ENCODE measurements around the gene ZNF622.
A peak's percentile ranks its signal among the peaks of the same experiment; 100 is the strongest.

ZNF622 gene, protein sequence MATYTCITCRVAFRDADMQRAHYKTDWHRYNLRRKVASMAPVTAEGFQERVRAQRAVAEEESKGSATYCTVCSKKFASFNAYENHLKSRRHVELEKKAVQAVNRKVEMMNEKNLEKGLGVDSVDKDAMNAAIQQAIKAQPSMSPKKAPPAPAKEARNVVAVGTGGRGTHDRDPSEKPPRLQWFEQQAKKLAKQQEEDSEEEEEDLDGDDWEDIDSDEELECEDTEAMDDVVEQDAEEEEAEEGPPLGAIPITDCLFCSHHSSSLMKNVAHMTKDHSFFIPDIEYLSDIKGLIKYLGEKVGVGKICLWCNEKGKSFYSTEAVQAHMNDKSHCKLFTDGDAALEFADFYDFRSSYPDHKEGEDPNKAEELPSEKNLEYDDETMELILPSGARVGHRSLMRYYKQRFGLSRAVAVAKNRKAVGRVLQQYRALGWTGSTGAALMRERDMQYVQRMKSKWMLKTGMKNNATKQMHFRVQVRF

DNA sequence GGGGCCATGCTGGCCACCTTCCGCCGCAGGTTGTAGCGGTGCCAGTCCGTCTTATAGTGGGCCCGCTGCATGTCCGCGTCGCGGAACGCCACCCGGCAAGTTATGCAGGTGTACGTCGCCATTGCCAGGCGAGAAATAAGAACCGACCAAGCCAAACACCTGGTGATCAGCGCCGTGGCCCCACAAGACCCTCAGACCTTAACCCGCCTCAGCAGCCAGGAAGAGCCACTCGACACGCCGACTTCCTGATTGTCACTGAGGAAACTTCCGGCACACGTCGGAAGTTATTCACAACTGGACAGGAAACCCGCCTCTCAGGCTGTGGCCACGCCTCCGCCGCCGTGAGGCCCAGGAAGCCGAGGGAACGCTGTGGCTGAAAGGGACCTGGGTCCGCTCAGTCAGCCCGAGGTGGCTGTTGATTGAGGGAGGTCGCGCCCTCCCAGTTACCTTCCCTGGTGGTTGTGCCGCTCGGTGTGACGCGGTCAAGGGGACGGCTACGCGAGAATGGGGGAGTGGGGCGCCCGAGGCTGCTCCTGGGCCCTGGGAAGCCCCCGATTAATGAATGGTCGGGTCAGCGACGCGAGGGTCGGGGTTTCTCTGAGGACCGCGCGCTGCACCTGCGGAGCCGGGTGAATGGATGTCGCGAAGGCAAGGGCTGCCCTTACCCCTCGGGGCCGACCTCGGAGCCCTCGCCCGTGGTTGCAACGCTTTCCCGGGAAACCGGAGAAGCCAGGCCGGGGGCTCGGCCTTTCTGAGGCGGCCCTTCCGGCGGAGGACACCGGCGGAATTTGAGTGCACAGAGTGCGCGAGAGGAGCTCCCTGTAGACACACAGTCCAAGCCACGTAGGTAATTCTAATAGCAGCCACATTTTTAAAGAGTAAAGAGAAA, at the start of gene ZNF622:
Gene ZNF622 (minus strand): TSS at position 257 of the 889 bp plus-strand sequence. CDS start 135 bp downstream, at position 122.
- peak; percentile 81 for DNase-seq

GRCh38 chr5:16510098-16510497, 44.5 kb upstream of the ZNF622 start:
- no peak for DNase-seq

GRCh38 chr5:16508730-16509531, 43.3 kb upstream of the ZNF622 start:
- DNase-seq, result no peak

- no peak for DNase-seq
Observed at GRCh38 chr5:16507716-16508115, 42.1 kb upstream of the ZNF622 start.

DNA sequence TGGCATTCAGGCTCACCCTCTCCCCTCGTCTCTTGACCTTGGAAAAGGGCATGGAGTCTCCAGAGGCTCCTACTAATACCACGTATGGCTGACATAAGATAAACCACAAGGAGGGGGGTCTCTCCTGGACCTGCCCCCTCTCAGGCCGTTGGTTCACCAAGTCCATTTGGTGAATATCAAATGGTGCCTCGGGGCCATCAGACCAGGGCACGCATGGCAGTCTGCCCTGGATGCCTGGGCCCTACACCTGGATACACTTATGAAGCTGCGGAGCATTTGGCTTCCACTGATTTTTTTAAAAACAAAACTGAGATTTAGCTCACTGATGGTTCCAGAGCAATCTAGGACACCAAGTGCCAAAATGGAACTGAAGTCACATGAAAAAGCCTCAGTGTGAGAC, 40.3 kb upstream of the ZNF622 start:
- no peak for DNase-seq

DNA sequence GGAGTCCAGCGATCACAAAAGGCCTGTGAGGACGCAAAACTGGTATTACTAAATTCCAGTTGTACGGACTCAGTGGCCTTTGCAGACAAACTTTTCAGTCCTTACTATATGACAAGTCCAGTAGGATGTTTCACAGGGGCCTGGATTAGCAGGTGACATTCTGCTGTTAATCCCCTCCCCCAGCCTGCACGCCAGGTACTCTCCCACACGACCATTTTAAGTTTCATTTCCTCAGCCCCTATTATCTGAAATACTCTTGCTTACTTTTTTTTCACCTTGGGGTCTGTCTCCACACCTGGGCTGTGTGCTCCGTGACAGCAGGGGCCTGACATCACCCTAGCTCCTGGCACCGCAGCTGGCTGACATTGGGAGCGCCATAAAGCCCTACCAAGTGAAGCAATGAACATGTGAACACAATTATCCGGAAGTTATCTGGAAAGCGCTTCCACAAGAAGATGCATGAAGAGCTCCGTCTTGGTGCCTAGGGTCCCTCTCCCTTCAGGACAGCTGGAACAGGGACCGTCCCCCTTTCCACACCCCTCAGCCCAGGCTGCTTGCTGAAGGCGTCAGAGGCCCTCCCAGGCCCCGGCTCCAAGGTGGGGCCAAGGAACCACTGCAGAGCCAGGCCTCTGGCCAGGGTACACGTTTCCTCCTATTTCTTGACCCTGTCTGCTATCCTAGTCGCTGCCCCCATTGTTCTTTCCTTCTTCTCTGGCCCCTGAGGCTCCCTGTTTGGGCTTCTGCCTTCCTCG, 39.7 kb upstream of the ZNF622 start:
- no peak for DNase-seq

GRCh38 chr5:16504571-16504970, 39.0 kb upstream of the ZNF622 start:
- DNase-seq, result no peak

DNA sequence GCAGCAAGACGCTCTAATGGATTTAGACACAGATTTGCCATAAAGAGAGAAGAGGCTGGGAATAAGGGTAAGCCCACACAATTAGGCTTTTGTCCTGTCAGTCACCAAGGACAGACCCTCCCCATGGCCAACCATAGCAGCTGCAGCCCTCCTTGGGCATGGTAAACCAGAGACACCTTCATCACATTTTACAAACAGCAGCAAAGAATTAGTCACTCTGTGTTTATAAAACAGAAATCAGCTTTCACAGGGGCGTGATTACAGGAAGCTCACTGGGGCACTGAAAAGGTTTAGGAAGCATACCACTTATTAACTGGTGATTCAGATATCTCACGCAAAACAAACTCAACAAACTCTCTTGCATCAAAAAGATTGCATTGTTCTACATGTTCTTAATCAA, 37.3 kb upstream of the ZNF622 start:
- DNase-seq, result no peak

- no peak for DNase-seq
Observed at GRCh38 chr5:16500024-16500423, 34.4 kb upstream of the ZNF622 start.

GRCh38 chr5:16497546-16497945, 31.9 kb upstream of the ZNF622 start:
- DNase-seq, result no peak

DNA sequence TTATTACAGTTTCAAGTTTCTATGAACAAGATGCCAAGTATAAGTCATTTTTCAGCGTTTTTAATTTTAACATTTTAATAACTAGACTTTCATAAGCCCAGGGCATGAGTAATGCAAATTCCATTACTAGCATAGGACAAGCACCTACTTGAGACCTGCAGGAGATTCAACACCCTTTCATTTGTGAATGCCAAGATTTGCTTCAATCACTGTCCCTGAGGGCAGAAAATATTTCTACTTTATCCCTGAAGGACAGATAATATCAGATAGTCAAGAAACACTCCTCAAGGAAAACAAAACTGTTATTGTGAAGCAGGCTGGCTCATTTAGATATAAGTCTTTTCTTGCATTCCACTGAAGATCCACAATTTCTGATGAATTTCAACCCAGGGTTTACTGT, 27.7 kb upstream of the ZNF622 start:
- no peak for DNase-seq

GRCh38 chr5:16492398-16493140, 27.0 kb upstream of the ZNF622 start:
- no peak for DNase-seq

- no peak for DNase-seq
Observed at GRCh38 chr5:16490911-16491310, 25.3 kb upstream of the ZNF622 start.

GRCh38 chr5:16489322-16489791, 23.8 kb upstream of the ZNF622 start:
- DNase-seq, result no peak

DNA sequence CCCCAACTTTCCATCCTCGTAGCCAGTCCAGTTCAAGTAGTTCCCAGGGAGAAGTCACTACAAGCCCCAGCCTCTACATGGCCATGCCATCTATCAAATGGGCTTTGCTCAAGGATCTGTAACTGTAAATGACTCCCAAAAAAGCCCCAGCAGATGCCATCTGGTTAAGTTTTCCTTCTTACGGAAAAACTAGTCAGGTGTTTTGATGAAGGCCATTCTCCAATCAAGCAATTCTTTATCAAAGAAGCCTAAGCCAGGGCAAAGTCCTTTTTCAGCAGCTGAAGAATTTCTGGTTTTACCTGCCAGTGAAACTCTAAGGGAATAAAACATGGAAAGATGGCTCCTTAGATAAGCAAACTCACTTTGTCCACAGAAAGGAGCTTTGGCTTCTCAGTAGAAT, 21.9 kb upstream of the ZNF622 start:
- no peak for DNase-seq

GRCh38 chr5:16486711-16487111, 21.1 kb upstream of the ZNF622 start:
- DNase-seq, result no peak

DNA sequence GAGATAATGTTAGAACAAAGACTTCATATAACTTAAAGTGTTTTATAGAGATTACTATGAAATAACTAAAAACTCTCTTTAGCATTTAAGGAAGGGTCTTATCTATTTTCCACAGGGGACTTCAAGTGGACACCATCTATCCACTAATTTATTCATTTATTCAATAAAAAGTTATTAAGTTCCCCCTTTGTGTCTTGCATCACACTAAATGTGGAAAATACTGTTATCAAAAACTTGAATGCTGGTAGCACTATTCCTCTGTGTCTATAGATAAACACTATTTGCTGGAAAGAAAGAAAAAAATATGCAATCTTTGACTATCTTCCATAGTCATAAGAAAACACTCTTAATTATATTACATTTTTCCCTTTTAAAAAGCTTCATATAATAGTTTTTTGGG, 20.1 kb upstream of the ZNF622 start:
- no peak for DNase-seq

DNA sequence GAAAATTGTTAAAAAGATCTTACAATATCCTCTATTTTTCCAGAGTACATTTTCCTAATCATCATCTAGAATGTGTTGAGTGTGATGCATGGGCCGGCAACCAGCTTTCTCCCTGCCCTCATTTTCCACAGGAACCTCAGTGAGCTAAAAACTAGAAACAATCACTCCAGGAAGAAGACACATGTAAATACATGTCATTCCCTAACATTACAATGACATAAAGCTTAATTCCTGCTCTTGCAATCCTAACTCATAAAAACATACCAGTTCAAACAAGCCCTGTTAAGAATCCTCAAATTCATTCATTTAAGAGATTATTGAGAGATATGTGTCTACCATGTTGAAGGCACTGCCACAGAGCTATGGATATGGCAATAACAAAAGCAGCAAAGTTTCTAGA, 18.5 kb upstream of the ZNF622 start:
- no peak for DNase-seq

- DNase-seq, result no peak
Observed at GRCh38 chr5:16483361-16483760, 17.8 kb upstream of the ZNF622 start.

- DNase-seq, result no peak
Observed at GRCh38 chr5:16482891-16483290, 17.3 kb upstream of the ZNF622 start.

DNA sequence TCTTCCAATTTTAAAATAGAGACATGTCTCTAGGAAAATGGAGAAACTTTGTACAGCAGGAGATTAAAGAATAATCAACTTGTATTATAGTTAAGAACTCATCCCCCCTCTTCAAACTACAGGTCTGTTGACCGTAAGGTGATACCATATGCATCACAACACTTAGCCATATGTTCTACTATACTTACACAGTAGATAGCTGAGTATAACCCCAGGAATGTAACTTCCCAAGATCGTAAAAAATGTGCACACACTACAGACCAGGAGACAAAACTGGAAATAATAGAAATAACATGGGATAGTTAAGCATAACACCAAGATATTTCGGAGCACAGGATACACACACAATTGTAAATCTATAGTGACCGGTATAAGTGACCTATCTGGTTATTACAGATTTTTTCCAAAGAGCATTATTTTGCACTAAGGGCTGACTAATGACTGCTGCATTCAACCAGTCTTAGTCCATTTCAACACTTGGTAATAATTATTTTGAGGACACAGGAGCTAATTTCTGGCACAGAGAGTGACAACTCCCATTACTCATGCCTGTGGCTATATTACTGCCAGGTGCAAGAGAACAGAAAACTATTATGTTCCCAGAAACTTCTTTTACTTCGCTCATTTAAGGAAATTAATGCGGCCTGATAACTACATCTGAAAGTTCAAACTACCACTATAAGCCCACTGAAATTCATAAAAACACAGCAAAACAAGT, 15.4 kb upstream of the ZNF622 start:
- DNase-seq, result no peak

Data from SIG-M5 (cell line).